Measurements from ENCODE around the gene FHIT.
"Not testable (repeated sequence)": the region's sequence is repeated elsewhere in the genome, so short reads cannot be mapped to it uniquely, and the experiment has no call there.

FHIT gene

DNA sequence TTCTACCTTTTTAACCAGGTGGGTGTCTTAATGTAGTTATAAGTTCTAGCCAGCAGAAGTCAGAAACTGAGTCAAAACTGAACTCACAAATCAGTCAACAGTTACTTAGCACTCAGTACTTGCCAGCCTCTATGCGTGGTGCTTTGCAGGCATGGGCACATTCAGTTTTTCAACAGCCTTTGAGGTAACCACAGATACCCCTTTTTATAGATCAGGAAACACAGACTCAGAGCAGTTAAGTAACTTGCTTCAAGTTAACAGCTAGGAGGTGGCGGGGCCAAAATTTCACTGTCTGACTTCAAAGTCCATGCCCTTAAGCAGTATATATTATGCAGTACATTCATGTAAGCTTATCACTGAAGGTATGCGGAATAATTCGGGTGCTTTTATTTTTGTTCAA, 139.4 kb downstream of the FHIT start:
- DNase-seq (ENCODE audit: low read depth): no peak

DNA sequence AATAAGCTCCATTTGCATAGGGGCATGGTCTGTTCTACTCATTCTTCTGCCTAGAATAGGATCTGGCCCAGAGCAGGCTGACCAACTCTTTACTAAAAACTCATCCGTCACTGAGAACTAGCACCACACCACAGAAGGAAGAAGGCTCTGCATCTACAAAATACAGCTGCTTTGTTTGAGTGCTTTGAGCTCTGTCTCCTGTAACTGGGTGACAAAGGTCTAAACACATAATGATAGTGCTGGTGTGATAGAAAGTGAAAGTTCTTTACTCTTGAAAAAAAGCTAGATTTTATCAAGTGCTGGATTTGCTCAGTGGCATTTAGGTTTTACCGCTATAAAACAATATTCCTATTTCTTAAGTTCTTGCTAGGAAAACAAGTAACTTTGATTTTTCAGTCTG, 140.7 kb downstream of the FHIT start:
- DNase-seq (ENCODE audit: low read depth): no peak

DNA sequence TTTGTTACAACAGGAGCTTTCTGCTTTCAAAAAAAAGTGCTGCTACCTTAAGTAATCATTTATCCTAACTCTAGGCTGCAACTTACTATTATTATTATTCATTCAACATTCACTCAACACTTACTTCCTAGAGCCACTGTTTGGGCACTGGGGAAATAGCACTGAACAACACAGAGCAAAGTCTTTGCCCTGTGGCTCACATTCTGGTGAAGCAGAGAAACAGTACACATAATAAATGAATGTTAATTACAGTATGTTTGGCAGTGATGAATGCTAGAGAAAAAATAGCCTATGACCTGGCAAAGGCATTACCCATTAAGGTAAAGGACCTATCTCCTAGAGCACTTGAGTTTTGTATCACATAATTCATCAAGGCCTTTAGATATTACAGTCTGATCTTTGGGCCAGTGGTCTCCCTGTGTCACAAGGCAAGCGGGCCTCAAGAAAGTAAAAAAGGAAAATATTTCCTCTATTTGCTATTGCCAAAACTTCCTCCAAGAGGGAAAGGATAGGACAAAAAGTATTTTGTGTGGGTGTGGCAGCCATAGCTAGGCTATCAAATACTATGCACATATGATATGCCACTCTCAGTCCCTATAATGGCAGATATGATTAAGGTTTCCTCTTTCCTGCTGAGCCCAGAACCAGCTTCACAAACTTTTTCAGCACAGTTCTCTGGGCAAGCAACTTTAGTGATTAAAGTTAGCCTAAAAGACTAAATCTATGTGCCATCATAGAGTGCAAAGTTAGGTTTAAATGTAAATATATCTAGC, 142.8 kb downstream of the FHIT start:
- DNase-seq (ENCODE audit: low read depth): no peak

DNA sequence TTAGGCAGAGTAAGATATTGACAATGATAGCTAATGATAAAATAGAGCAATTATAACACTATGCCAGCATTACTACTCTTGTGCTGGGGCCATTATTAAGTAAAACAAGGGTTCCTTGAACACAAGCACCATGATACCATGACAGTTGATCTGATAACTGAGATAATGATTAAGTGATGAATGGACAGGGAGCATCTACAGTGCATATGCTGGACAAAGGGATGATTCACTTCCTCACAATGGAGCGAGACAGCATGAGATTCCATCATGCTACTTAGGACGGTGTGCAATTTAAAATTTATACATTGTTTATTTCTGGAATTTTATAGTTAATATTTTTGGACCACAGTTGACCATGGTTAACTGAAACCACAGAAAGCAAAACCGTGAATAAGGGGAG, 156.6 kb downstream of the FHIT start:
- DNase-seq (ENCODE audit: low read depth): no peak

DNA sequence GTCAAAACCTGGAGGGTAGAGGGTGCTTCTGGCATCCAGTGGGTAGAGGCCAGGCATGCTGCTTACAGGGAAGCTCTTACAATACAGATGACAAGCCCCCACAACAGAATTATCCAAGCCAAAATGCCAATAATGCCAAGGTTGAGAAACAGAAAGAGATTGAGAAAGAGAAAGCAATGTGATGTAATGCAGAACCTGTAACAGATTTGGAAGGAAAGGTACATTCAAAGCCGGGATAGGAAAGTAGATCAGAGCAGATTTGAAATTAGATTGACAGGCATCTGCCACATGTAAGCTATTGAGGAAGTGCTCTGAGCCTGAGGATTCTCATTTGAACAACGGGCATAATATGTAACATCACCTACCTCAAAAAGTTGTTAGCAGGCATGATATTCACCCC, 157.9 kb downstream of the FHIT start:
- DNase-seq (ENCODE audit: low read depth): no peak

DNA sequence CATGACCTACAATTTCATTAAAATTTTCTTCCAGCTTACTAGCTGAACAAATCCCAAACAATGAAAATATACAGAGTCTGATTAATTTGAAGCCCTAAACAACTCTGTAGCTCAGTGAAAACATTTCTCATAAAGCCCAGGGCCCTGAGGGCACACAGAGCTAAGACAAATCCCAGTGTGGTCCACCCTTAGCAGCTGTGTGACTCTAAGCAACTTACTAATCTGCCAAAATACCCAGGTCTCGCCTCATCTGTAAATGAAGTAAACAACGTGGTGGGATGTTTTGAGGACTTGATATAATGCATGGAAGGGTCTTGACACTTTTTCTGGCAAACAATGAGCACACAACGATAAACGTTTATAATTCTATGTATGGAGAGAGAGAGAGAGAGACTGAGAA, 158.4 kb downstream of the FHIT start:
- DNase-seq (ENCODE audit: low read depth): no peak

DNA sequence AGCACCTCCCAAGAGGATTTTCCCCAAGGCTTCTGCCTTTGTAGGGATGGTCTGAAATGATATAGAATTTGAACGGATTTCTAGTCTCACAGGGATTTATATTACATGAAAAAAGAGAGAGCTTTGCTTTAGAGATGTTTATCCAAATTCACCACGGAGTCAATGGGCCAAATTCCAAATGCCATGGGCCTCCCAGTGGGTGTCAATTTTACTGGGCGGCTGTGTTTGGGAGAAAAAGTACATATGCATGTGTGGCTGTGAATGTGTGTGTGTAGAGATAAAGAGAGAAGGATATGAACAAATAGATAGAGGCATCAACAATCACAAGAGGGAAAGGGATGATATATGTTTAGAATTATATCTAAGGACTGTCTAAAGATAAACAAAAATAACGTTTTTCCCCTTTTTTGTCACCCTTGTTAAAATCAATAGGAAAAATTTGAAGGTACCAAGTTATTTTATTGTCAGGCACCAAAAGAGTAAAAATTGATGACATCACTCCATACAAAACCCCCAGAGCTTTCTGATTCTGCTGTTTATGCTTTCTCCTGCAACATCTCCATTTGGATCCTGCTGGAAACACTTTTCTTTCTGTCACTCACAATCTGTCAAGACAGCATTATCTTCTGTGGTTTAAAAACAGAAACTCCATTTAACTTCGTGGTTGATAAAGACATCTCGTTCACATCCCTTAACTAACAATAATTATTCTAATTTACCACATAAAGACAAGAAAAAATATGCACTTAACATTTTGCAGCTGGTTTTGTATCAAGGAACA, 160.7 kb downstream of the FHIT start:
- DNase-seq (ENCODE audit: low read depth): no peak

DNA sequence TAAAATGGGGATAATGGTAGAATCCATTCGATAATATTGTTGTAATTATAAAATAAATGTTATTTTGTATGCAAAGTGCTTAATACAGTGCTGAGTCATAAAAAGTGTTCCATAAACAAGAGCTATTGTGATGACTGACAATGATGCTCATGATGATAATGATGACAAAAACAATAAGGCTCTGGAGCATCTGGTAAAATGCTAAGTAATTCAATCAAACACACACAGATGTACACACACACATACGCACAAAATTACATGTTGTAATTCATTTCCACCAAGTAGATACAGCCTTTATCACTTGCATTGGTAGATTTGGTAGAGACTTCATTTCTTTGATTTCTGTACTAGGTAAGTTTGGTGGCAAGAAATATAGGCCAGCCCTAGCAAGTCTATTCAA, 163.8 kb downstream of the FHIT start:
- no peak for DNase-seq (ENCODE audit: low read depth)

DNA sequence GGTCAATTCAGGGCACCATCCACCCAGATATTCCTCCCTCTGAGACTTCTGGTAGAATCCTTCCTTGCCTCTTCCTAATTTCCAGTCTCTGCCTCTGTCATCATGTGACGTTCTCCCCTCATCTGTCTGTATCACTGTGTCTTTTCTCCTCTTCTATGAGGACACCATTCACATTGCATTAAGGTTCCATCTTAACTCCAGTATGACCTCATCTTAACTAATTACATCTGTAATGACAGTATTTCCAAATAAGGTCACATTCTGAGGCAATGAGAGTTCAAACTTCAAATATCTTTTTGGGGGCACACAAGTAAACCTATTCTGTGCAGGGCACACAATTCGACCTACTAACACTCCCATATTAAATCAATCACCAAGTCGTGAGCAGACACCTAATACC, 169.7 kb downstream of the FHIT start:
- no peak for DNase-seq (ENCODE audit: low read depth)

DNA sequence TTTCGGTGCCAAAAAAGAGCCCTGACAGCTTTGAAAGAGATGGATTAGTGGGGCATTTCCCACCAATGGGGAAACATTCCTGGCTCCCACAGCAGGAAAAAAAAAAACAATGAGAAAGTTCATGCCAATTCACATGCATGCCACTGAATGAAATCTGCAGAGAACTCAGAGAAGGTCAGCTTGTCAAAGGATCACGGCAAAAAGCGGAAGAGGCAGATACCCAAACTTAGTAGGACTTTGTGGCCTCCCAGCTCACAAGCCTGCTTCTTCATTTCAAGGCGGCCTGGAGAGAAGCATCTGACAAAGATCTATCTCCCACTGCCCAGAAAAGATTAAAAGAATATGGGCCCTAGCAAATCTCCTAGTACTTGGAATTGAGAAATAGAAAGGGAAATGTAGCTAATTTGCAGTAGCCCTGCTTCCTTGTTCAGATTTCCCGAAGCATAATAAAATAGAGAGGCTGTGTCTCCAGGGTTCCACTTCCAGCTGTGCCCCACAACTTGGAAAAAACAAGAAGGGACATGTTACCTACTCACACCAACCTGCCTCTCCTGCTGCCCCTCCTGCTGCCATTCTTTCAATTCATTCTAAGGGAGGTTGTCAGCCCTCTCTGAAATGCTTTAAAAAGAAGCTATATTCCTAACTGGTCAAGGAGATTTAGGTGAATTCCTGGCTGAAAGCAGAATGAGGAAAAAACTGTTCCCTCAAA, 170.4 kb downstream of the FHIT start:
- no peak for DNase-seq (ENCODE audit: low read depth)

DNA sequence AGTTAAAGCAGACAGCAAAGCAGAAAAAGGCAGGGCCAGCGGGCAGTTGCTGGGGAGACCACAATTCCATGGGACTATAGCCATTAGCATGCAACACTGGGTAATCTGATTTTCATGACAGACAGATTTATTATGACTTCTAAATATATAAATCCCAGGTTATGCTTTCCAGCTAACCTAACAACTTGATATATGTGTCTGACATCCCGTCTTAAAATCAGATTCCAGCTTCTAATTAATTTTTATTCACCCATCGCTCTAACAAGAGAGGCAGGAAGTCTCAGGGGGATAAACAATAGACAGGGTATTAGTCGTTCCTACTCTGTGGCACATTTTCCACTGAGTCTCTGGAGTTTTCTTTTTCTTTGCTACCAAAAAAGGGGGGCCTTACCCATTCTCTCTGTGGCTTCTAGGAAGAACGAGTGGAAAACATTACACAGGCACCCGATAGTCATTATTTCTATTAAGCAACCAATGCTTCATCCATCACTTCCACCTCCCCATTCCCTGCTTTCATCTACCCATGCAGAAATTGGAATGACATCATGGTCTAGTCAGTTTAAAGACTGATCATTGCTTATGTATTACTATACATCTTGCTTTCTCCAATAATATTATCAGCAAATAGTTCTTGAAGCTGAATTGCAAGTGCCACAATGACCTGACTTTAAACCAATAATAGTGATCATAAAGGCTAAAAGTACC, 173.1 kb downstream of the FHIT start:
- DNase-seq (ENCODE audit: low read depth): no peak

DNA sequence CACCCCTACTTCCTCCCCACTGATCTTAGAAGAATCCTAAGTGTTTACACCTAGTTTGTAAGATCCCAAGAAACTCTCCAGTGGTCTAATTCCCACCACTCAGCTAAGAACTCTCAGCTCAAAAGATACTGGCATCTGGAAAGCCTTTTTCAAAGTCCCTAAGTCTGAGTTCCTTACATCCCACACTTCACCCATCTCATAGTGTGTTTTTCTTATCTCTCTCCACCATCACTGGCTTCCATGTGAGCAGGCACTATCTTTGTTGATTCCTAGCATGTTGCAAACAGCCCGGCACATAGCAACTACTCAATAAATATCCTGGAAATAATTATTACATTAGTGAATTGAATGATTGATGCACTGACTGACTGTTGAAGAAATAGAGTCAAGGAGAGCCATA, 173.7 kb downstream of the FHIT start:
- no peak for DNase-seq (ENCODE audit: low read depth)

DNA sequence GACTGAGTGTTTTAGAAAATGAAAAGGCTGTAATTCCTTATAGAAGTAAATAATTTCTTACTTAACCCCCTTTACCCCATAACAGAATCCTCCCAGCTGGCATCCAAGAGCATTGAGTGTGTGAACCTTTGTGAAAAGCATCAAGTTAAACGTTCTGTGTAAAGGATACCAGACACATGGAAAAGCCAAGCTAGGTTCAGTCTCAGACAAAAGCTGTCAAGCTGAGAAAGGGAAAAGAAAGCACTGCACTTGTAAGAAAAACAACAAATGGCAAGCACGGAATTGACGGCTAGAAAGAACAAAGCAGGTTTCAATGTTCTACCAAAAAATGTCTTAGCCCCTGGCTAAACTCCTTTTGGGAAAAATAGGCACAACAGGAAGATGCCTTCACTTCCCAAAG, 176.5 kb downstream of the FHIT start:
- DNase-seq (ENCODE audit: low read depth): no peak

DNA sequence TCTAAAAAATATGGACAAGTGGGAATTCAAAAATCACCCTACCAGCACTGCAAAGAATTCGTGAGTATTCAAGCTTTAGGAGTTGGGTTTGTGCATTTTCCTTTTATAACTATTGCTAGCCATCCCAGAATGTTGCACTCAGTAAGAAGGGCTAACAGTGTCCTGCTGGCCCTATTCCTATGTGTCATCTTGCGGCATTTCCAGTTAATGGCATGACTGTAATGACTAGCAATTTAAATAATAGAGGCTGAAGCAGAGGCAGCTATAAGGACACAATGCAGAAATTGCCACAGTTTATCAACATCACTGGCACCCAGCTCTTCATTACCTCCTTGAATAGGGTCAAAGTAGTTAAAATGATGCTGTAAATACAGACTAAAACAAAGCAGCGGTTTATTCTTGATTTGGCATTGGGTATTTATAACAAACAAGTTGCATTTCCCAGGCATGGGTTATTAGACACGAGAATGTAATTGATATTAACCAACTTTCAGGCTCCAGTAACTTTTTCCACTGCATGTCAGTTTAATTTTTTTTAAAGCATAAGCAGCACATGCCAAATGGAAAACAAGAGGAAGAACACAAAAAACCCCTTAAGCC, 177.6 kb downstream of the FHIT start:
- no peak for DNase-seq (ENCODE audit: low read depth)

DNA sequence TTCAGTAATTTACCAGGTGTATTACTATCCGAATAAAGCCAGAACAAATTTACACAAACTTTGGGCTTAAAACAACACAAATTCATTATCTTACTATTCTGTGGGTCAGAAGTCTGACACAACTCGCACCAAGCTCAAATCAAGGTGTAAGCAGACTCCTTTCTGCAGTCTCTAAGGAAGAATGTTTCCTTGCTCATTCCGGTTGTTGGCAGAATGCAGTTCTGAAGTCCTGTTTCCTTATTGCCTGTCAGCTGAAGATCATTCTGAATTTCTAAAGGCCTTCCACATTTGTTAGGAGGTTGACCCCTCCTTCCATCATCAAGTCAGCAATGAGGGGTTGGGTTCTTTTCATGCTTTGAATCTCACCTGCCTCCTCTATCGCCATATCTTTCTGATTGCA, 183.2 kb downstream of the FHIT start:
- no peak for DNase-seq (ENCODE audit: low read depth)

DNA sequence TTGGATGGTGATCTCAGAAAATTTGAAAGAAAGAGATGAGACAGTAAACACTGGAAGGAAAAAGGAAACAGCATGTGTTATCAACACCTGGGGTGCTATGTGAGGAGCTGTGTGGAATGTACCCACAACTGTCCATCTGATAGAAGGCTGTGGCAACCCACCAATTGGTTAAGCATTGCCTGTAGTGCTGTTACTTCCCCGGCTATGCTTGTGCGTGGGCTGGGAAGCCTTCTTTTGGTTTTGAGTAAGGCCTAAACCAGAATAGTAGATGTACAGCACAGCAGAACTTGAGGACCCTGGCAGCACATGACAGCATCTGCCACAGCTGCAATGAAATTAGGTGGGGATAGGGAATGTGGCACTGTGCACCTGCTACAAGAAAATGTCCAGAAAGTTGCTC, 184.5 kb downstream of the FHIT start:
- DNase-seq (ENCODE audit: low read depth): no peak

DNA sequence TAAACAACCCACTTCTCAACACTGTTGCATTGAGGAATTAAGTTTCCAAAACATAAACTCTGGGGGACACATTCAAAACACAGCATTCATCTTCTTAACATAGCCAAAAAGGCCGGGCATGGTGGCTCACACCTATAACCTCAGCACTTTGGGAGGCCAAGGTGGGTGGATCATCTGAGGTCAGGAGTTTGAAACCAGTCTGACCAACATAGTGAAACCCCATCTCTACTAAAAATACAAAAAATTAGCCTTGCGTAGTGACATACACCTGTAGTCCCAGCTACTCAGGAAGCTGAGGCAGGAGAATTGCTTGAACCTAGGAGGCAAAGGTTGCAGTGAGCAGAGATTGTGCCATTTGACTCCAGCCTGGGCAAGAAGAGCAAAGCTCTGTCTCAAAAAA, 185.0 kb downstream of the FHIT start:
- DNase-seq (ENCODE audit: low read depth): not testable (repeated sequence)

DNA sequence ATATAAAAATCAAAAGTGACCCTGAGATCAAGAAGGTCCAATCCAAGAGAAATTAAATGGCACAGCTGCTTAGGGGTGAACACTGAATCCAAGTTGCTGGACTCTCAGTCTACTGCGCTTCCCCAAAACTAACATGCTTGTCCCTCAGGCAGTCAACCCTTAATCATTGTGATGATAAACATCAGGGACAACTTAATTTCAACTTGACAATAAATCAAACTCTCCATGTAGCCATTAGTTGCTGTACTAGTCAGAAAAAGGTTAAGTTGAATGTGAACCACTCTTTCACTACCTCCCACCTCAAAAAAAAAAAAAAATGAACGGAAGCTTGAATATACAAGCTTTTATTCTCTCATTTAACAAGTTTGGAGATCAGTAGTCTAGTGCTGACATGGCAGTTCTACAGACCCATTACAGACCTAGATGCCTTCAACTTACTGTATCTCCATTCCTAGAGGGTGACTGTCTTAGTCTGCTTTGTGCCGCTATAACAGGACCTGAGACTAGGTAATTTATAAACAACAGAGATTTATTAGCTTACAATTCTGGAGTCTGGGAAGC, 185.7 kb downstream of the FHIT start:
- no peak for DNase-seq (ENCODE audit: low read depth)

DNA sequence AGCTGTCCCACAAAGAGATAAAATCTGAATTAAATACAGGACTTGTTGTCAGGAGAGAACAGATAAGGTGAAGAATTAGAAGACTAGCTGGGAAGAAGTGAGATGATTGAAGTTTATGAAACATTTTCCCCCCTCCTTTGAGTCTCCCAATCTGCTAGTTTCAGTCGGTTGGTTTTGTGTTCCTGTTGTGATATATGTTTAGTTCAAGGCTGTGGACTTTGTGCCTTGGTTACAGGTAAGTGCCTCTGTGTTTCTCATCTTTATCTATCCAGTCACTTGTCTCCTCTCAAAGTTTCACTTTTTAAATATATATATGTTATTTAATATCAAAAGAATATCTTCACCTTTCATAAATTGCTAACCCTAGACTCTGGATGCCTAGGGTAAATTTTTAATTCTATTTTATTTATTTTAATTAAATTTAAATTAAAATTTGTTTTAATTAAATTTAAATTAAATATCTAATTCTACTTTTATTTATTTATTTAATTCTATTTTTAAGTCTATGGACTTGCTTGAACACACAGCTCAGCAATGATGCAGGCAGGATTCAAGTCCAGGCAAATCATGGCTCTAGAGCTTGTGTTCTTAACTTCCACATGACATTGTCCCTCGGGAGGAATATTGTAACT, 190.0 kb downstream of the FHIT start:
- DNase-seq (ENCODE audit: low read depth): no peak

DNA sequence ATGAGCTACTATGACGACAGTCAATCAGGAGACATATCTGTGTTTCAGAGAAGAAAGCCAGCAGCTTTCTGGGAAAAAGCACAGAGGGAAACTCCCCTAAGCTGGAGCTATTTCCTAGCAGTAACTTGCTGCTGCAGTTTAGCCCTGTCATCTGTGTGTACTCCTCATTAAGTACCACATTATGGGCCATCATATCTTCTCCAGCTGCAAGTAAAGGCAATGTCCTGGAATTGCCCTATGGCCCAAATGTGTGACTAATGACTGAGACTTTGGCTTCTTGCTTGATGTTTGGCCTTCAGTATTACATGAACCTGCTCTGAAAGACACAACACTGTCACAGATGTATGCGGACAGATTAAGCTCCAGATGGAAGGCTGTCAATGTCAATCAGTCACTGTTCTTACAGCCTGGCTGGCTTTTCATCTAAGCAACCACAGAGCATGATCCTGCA, 190.8 kb downstream of the FHIT start:
- DNase-seq (ENCODE audit: low read depth): no peak

DNA sequence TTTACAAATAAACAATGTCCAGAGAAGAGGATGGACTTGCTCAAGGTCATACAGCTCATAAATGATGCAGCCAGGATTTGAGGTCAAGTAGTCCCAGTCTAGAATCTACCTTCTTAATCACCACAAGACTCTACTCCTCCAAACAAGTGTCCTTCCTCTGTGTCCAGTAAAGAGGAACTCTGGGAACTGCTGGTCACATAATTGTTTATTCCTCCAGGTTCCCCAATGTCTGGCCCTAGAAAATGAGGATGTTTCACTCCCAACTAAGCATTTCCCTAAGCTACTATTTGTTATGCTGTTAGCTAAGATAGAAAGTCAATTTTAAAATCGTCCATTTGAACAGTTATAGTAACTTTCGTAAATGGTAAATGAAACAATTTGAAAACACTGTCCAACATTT, 192.4 kb downstream of the FHIT start:
- no peak for DNase-seq (ENCODE audit: low read depth)

Data from stimulated activated CD8-positive, alpha-beta memory T cell treated with anti-CD3 and anti-CD28 coated beads, Interleukin-12 subunit alpha, Interleukin-12 subunit beta, amount 100 ng/mL, for 4 hours (primary cell).